Vagina (tissue), 2 donors: ENCODE results near the gene SH2D3C. TPM values are rescaled to one million over a fixed set of nuclear protein-coding genes. Genes with fewer than 3 reads are reported as not detected.

Experiments used
- DNase-seq, 2 donors: peaks; one replicate each; pipeline ENCODE4 v3.0.0-alpha.2; 2017; ENCODE audit errors: extremely low spot score in 2 of 2
- H3K27ac ChIP-seq: fragments of 200-600 bp; sonication (generic); one replicate; pipeline ENCODE4 v1.5.1; 2019
- H3K27me3 ChIP-seq: fragments of 200-600 bp; sonication (generic); one replicate; pipeline ENCODE4 v1.5.1; 2019
- H3K36me3 ChIP-seq, 2 donors: fragments of 200-600 bp; sonication (generic); one replicate each; pipeline ENCODE4 v1.5.1; 2017 to 2019
- H3K4me1 ChIP-seq: fragments of 200-600 bp; sonication (generic); one replicate; pipeline ENCODE4 v1.5.1; 2019
- H3K4me3 ChIP-seq, 2 donors: fragments of 200-600 bp; sonication (generic); 1 replicate in 1 of 2; 2 replicates in 1 of 2; pipeline ENCODE4 v1.5.1; 2016 to 2019
- H3K9me3 ChIP-seq: fragments of 200-600 bp; sonication (generic); one replicate; pipeline ENCODE4 v1.5.1; 2019
- POLR2A ChIP-seq, 2 donors: fragments of 450-650 bp; IDR thresholded peaks; one replicate each; pipeline ENCODE4 v1.6.1; 2017; ENCODE audit warnings: antibody characterized with exemption in 2 of 2, mild to moderate bottlenecking in 2 of 2, moderate library complexity in 2 of 2
- POLR2AphosphoS5 ChIP-seq, 2 donors: sonication (generic); formaldehyde crosslinking; IDR thresholded peaks; one replicate each; pipeline ENCODE4 v1.9.0; 2017; ENCODE audit warnings: antibody characterized with exemption in 2 of 2, mild to moderate bottlenecking in 2 of 2, low read depth in 1 of 2; ENCODE audit not compliant: insufficient read depth in 1 of 2
- intact Hi-C: fragments of 100-400 bp; cut with DNase I; formaldehyde crosslinking; loops from one replicate; pipeline ENCODE4 v1.15.1; 2023
- total RNA-seq: library from RNA; depleted of rRNA; stranded (reverse); fragments of >200 nt; gene quantifications from one replicate; pipeline ENCODE4 v1.2.3, GENCODE V29; 2016
- TF ChIP-seq, protein P1 (sequence below), 3 experiments: fragments of 450-650 bp in 2 of 3; fragments of 200-600 bp in 1 of 3; sonication (generic) in 1 of 3; IDR thresholded peaks; one replicate each; pipeline ENCODE4 v1.5.1; 2017 to 2019; ENCODE audit warnings: antibody characterized with exemption in 3 of 3, mild to moderate bottlenecking in 2 of 3, moderate library complexity in 2 of 3

SH2D3C gene
- total RNA-seq, 1 donor from 2014 or later: 19.6 TPM

DNA sequence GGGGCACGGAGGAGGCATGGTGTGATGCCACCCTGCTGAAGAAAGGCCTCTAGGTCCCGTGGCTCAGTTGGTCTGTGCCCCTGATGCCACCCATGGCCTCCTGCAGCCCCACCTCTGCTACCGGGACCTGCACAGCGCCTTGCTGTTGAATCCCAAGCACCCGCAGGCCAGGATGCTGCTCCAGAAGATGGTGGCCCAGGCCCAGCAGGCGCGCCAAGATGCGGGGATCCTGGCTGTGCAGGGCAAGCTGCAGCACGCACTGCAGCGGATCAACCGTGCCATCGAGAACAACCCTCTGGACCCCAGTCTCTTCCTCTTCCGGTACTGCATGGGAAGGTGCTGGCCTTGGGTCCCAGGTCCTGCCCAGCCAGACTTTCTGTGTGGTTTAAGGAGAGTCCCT is 55.5 kb downstream of the SH2D3C start:
- Histone ChIP-seq H3K27ac (no peak overlapping the region), H3K4me3 (no peak overlapping the region), H3K36me3 (no peaks in the 10 kb centered on the region), H3K27me3 (no peaks in the 10 kb centered on the region), H3K4me1 (peaks cover 17% of the 10 kb centered on the region), H3K9me3 (no peaks in the 10 kb centered on the region)
- DNase-seq: no peak
- TF ChIP-seq POLR2A (IDR thresholded peaks at IDR 0.05) (no peak), POLR2AphosphoS5 (IDR thresholded peaks at IDR 0.05; ENCODE audit: insufficient read depth in 1 of 2, low read depth in 1 of 2) (no peak)
- TF ChIP-seq, protein P1, sequence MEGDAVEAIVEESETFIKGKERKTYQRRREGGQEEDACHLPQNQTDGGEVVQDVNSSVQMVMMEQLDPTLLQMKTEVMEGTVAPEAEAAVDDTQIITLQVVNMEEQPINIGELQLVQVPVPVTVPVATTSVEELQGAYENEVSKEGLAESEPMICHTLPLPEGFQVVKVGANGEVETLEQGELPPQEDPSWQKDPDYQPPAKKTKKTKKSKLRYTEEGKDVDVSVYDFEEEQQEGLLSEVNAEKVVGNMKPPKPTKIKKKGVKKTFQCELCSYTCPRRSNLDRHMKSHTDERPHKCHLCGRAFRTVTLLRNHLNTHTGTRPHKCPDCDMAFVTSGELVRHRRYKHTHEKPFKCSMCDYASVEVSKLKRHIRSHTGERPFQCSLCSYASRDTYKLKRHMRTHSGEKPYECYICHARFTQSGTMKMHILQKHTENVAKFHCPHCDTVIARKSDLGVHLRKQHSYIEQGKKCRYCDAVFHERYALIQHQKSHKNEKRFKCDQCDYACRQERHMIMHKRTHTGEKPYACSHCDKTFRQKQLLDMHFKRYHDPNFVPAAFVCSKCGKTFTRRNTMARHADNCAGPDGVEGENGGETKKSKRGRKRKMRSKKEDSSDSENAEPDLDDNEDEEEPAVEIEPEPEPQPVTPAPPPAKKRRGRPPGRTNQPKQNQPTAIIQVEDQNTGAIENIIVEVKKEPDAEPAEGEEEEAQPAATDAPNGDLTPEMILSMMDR (IDR thresholded peaks at IDR 0.05): no peak
- intact Hi-C loops: no loop called here

DNA sequence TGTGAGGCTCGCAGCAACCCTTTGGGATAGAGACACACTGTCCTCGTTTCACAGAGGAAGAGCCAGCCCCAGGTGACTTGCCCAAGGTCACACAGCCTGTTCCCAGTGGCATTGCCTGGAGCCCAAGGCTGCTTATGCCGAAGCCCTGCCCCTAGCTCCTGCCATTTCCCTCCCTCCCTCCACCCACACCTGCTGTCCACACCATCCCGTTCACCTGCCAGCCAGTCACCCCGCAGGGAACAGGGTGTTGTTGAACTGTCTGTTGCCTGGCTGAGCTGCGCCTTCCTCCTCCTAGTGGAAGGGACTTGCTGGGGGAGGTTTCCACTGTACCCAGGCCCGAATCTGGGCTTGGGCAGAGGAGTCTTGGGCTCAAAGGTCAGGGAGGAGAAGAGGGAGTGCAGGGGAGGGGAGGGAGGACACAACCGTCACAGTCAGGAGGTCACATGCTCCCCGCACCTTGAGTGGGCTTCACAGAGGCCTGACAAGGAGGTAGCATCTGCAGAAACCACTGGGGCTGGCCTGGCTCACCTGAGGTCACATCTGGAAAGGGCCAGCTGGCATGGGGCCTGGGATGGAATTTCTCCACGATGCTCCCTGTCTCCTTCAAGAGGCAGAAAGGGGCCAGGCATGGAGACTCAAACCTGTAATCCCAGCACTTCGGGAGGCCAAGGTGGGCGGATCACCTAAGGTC is 56.3 kb downstream of the SH2D3C start:
- Histone ChIP-seq H3K27me3 (no peaks in the 10 kb centered on the region), H3K9me3 (no peaks in the 10 kb centered on the region), H3K4me1 (peaks cover 17% of the 10 kb centered on the region), H3K27ac (no peak overlapping the region), H3K4me3 (no peak overlapping the region), H3K36me3 (no peaks in the 10 kb centered on the region)
- intact Hi-C loops: no loop called here
- no peak for TF ChIP-seq POLR2AphosphoS5 (IDR thresholded peaks at IDR 0.05; ENCODE audit: insufficient read depth in 1 of 2, low read depth in 1 of 2)
- TF ChIP-seq POLR2A (IDR thresholded peaks at IDR 0.05): no peak
- TF ChIP-seq, protein P1 (IDR thresholded peaks at IDR 0.05): no peak
- DNase-seq: no peak

DNA sequence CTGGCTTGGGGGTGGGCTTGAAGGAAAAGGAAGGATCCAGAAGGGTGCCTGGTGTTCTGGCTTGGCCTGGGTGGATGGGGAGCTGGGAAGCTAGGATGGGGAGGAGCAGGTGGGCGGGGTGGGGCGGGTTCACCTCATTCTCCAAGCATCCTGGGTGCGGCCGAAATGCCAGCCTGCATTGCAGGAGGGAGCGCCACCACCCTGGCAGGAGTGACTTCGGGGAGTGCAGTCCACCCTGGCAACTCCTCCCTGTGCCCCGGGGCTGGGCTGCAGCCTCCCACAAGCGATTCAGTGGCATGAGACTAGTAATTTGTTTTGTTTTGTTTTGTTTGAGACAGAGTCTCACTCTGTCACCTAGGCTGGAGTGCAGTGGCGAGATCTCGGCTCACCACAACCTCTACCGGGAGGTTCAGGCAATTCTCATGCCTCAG is 57.1 kb downstream of the SH2D3C start:
- Histone ChIP-seq H3K27ac (no peak overlapping the region), H3K27me3 (no peaks in the 10 kb centered on the region), H3K4me1 (peaks cover 19% of the 10 kb centered on the region), H3K36me3 (no peaks in the 10 kb centered on the region), H3K4me3 (no peak overlapping the region), H3K9me3 (no peaks in the 10 kb centered on the region)
- no peak for TF ChIP-seq POLR2A (IDR thresholded peaks at IDR 0.05)
- TF ChIP-seq, protein P1 (IDR thresholded peaks at IDR 0.05): no peak
- no peak for TF ChIP-seq POLR2AphosphoS5 (IDR thresholded peaks at IDR 0.05; ENCODE audit: insufficient read depth in 1 of 2, low read depth in 1 of 2)
- intact Hi-C loops: no loop called here
- no peak for DNase-seq

DNA sequence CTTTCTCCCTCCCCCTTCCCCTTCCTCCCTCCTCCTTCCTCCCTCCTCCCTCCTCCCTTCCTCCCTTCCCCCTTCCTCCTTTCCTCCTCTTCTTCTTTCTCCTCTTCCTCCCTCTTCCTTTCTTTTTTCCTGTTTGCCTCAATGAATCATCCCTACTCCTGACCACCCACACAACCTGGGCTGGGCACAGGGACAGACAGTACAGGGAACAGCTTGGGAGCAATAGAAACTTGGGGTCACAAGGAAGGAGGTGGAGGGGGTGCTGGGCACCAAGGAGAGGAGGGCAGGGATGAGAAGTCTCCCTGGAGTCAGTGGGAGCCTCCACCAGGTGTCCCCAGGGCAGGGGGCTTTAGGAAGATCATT is 57.6 kb downstream of the SH2D3C start:
- H3K4me3 ChIP-seq: no peak overlapping the region
- no peaks in the 10 kb centered on the region for H3K27me3 ChIP-seq
- no peaks in the 10 kb centered on the region for H3K36me3 ChIP-seq
- peaks cover 25% of the 10 kb centered on the region for H3K4me1 ChIP-seq
- no peaks in the 10 kb centered on the region for H3K9me3 ChIP-seq
- TF ChIP-seq, protein P1 (IDR thresholded peaks at IDR 0.05): no peak
- TF ChIP-seq POLR2A (IDR thresholded peaks at IDR 0.05) (no peak), POLR2AphosphoS5 (IDR thresholded peaks at IDR 0.05; ENCODE audit: insufficient read depth in 1 of 2, low read depth in 1 of 2) (no peak)
- no peak for DNase-seq
- H3K27ac ChIP-seq: no peak overlapping the region
- intact Hi-C loops: no loop called here

GRCh38 chr9:127720031-127720864 is 58.2 kb downstream of the SH2D3C start:
- H3K36me3 ChIP-seq: no peaks in the 10 kb centered on the region
- H3K4me1 ChIP-seq: peaks cover 25% of the 10 kb centered on the region
- no peak for TF ChIP-seq POLR2A (IDR thresholded peaks at IDR 0.05)
- TF ChIP-seq, protein P1 (IDR thresholded peaks at IDR 0.05): no peak
- no peak for TF ChIP-seq POLR2AphosphoS5 (IDR thresholded peaks at IDR 0.05; ENCODE audit: insufficient read depth in 1 of 2, low read depth in 1 of 2)
- H3K27ac ChIP-seq: no peak overlapping the region
- no peaks in the 10 kb centered on the region for H3K9me3 ChIP-seq
- no peak overlapping the region for H3K4me3 ChIP-seq
- intact Hi-C loops: no loop called here
- DNase-seq: no peak
- no peaks in the 10 kb centered on the region for H3K27me3 ChIP-seq
